Nephron progenitor cell (in vitro differentiated cells): ENCODE results near the gene TAF4.
"Not testable (repeated sequence)": the region's sequence is repeated elsewhere in the genome, so short reads cannot be mapped to it uniquely, and the experiment has no call there.

Source experiments
- DNase-seq: peaks from one replicate; pipeline ENCODE4 v3.0.0; 2021
- H3K27ac Mint-ChIP-seq: 2 replicates; pipeline ENCODE4 v1.8.0; 2021; ENCODE audit warnings: mild to moderate bottlenecking, moderate library complexity, mixed read lengths
- H3K27me3 Mint-ChIP-seq: 2 replicates; pipeline ENCODE4 v1.8.0; 2021; ENCODE audit warnings: mild to moderate bottlenecking, low read depth, mixed read lengths; ENCODE audit not compliant: poor library complexity
- H3K36me3 Mint-ChIP-seq: 2 replicates; pipeline ENCODE4 v1.8.0; 2021; ENCODE audit warnings: low read depth, mixed read lengths
- H3K4me1 Mint-ChIP-seq: 2 replicates; pipeline ENCODE4 v1.8.0; 2021; ENCODE audit warnings: mixed read lengths
- H3K4me3 Mint-ChIP-seq: 2 replicates; pipeline ENCODE4 v1.8.0; 2021; ENCODE audit warnings: mild to moderate bottlenecking, moderate library complexity, mixed read lengths
- H3K9me3 Mint-ChIP-seq: 2 replicates; pipeline ENCODE4 v1.8.0; 2021; ENCODE audit warnings: mild to moderate bottlenecking, moderate library complexity, mixed read lengths
- TF ChIP-seq, protein P1 (sequence below): fragments of 200-600 bp; sonication (generic); IDR thresholded peaks from 2 replicates; pipeline ENCODE4 v1.5.0; 2021; ENCODE audit warnings: antibody characterized with exemption

Gene TAF4

GRCh38 chr20:61983965-61984364, 81.7 kb downstream of the TAF4 start:
- Mint-ChIP-seq H3K27ac (peak overlapping the region; percentile 25), H3K36me3 (peaks cover 59% of the 10 kb centered on the region)

DNA sequence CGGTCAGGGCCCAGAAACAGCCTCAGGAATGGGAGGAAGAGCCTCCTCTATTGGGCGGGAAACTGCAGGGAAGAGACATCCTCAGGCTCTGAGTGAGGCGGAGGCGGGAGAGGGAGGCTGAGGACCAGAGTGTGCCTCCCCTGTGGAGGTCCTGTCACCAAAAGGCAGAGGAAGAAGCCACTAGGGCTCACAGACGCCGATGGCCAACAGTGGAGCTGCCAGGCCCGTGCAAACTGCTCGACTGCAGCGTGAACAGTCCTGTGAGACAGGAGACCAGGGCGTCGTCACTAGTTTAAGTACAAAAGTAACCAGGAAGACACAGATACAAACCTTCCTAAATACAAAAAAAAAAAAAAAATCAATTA, 82.7 kb downstream of the TAF4 start:
- Mint-ChIP-seq H3K4me1 (peaks cover 14% of the 10 kb centered on the region), H3K36me3 (peaks cover 52% of the 10 kb centered on the region)

More at GRCh38 chr20:61983965-61984364, 81.7 kb downstream of the TAF4 start:
- Mint-ChIP-seq H3K9me3 (peaks cover 8% of the 10 kb centered on the region), H3K4me1 (peaks cover 14% of the 10 kb centered on the region), H3K4me3 (no peak overlapping the region), H3K27me3 (no peaks in the 10 kb centered on the region)
- TF ChIP-seq, protein P1, sequence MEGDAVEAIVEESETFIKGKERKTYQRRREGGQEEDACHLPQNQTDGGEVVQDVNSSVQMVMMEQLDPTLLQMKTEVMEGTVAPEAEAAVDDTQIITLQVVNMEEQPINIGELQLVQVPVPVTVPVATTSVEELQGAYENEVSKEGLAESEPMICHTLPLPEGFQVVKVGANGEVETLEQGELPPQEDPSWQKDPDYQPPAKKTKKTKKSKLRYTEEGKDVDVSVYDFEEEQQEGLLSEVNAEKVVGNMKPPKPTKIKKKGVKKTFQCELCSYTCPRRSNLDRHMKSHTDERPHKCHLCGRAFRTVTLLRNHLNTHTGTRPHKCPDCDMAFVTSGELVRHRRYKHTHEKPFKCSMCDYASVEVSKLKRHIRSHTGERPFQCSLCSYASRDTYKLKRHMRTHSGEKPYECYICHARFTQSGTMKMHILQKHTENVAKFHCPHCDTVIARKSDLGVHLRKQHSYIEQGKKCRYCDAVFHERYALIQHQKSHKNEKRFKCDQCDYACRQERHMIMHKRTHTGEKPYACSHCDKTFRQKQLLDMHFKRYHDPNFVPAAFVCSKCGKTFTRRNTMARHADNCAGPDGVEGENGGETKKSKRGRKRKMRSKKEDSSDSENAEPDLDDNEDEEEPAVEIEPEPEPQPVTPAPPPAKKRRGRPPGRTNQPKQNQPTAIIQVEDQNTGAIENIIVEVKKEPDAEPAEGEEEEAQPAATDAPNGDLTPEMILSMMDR: no peak
- DNase-seq: no peak

GRCh38 chr20:61982191-61982950, 83.3 kb downstream of the TAF4 start:
- no peak for DNase-seq
- H3K27ac Mint-ChIP-seq: no peak overlapping the region
- TF ChIP-seq, protein P1: no peak
- no peaks in the 10 kb centered on the region for H3K27me3 Mint-ChIP-seq
- peaks cover 46% of the 10 kb centered on the region for H3K36me3 Mint-ChIP-seq
- no peak overlapping the region for H3K4me3 Mint-ChIP-seq
- peaks cover 8% of the 10 kb centered on the region for H3K9me3 Mint-ChIP-seq
- peaks cover 19% of the 10 kb centered on the region for H3K4me1 Mint-ChIP-seq

More for the DNA sequence above, 82.7 kb downstream of the TAF4 start:
- TF ChIP-seq, protein P1: no peak
- H3K27ac Mint-ChIP-seq: no peak overlapping the region
- H3K9me3 Mint-ChIP-seq: peaks cover 8% of the 10 kb centered on the region
- no peak for DNase-seq
- no peaks in the 10 kb centered on the region for H3K27me3 Mint-ChIP-seq
- H3K4me3 Mint-ChIP-seq: no peak overlapping the region

DNA sequence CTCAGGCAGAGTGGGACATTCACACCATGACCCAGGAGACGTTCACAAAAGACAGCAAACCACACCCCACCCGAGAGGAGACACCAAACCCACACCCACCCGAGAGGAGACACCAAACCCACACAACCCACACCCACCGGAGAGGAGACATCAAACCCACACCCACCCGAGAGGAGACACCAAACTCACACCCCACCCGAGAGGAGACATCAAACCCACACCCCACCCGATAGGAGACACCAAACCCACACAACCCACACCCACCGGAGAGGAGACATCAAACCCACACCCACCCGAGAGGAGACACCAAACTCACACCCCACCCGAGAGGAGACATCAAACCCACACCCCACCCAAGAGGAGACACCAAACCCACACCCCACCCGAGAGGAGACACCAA, 84.0 kb downstream of the TAF4 start:
- not testable (repeated sequence) for H3K27me3 Mint-ChIP-seq, DNase-seq, H3K4me3 Mint-ChIP-seq, H3K27ac Mint-ChIP-seq, H3K9me3 Mint-ChIP-seq
- Mint-ChIP-seq H3K36me3 (peaks cover 39% of the 10 kb centered on the region), H3K4me1 (peaks cover 23% of the 10 kb centered on the region)

DNA sequence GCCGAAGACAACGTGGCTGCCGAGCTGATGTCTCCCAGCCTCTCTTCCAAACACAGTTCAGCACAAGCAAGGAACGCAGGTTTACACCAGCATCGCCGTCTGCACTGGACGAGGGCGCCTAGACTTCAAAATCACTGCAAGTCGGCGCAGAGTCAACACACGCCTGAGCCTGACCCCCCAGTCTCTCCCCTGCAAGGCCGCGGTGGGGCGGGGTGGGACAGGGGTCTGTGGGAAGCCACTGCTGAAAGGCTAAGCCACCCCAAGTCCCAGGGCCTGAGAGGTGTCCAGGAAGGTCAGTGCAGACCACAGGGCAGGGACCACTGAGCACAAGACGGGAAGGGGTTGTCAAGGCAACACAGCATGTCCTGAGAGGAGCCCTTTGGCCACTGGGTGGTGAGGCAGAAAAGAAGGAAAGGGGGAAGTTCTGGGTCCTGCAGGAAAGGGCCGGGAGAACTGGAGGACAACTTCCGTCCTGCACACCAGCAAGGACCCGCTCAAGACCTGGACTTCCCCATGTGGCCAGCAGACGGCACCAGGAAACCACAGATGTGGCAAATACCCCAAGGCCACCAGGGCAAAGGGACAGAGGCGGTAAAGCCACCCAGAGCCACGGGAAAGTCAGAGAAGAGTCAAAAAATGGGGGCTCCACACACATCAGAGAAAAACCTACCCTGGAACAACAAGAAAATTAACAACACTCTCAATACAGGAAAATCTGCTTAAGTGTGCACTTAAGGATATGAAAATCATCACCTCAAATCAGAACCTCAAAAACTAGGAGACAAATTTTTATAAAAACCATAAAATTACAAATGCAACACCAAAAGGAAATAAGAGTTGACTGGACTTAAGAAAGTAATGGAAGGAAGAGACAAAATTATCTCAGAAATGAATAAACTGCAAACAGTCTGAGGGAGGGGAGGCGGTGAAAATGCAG, 84.8 kb downstream of the TAF4 start:
- Mint-ChIP-seq H3K4me1 (peaks cover 28% of the 10 kb centered on the region), H3K27ac (peak overlapping the region; percentile 2), H3K27me3 (no peaks in the 10 kb centered on the region), H3K4me3 (no peak overlapping the region), H3K9me3 (no peaks in the 10 kb centered on the region), H3K36me3 (peaks cover 33% of the 10 kb centered on the region)
- peak; percentile 33 for DNase-seq
- TF ChIP-seq, protein P1: peak; percentile 35
